CD8-positive, alpha-beta memory T cell (primary cell): Measurements from ENCODE around the gene ITCH. TPM values are rescaled to one million over a fixed set of nuclear protein-coding genes. Genes with fewer than 3 reads are reported as not detected.
"Not testable (repeated sequence)": the region's sequence is repeated elsewhere in the genome, so short reads cannot be mapped to it uniquely, and the experiment has no call there.

Source experiments
- CTCF ChIA-PET: fragments of 350-600 bp; sonication (Branson Sonifier 250); formaldehyde crosslinking; loops from one replicate; lab custom pipeline; 2021; ENCODE audit warnings: antibody characterized with exemption; lab: Charles Lee
- POLR2A ChIA-PET: fragments of 350-600 bp; sonication (Branson Sonifier 250); formaldehyde crosslinking; loops from one replicate; lab custom pipeline; 2021; ENCODE audit warnings: antibody characterized with exemption; lab: Charles Lee
- DNase-seq, 5 donors: peaks; one replicate each; pipeline versions ENCODE4 v3.0.0 to v3.0.0-alpha.2; 2020 to 2022; ENCODE audit warnings: mixed read lengths in 1 of 5
- H3K27ac ChIP-seq: one replicate; pipeline ENCODE4 v1.7.0; 2013; ENCODE audit warnings: low read depth, mild to moderate bottlenecking, low read length, moderate library complexity
- H3K27me3 ChIP-seq: 2 replicates; pipeline ENCODE4 v1.7.0; 2013; ENCODE audit warnings: low read length, mild to moderate bottlenecking; ENCODE audit not compliant: insufficient read depth, poor library complexity, severe bottlenecking
- H3K36me3 ChIP-seq: 2 replicates; pipeline ENCODE4 v1.7.0; 2013; ENCODE audit warnings: mild to moderate bottlenecking, low read length, moderate library complexity; ENCODE audit not compliant: insufficient read depth
- H3K4me1 ChIP-seq: 2 replicates; pipeline ENCODE4 v1.7.0; 2013; ENCODE audit warnings: mild to moderate bottlenecking, low read length, moderate library complexity; ENCODE audit not compliant: insufficient read depth
- H3K4me3 ChIP-seq: 2 replicates; pipeline ENCODE4 v1.7.0; 2013; ENCODE audit warnings: mild to moderate bottlenecking, low read length
- H3K9me3 ChIP-seq: 2 replicates; pipeline ENCODE4 v1.7.0; 2013; ENCODE audit warnings: mild to moderate bottlenecking, low read length
- H3K27ac Mint-ChIP-seq, 8 donors: one replicate each; pipeline ENCODE4 v1.8.0; 2020 to 2021; ENCODE audit warnings: mixed read lengths in 8 of 8, mild to moderate bottlenecking in 6 of 8, inconsistent platforms in 3 of 8, moderate library complexity in 3 of 8
- H3K27me3 Mint-ChIP-seq, 2 donors: one replicate each; pipeline ENCODE4 v1.8.0; 2020 to 2021; ENCODE audit warnings: mixed read lengths in 2 of 2, mild to moderate bottlenecking in 1 of 2, moderate library complexity in 1 of 2
- H3K36me3 Mint-ChIP-seq, 3 donors: one replicate each; pipeline ENCODE4 v1.8.0; 2020 to 2021; ENCODE audit warnings: mixed read lengths in 3 of 3, inconsistent platforms in 1 of 3, mild to moderate bottlenecking in 1 of 3
- H3K4me1 Mint-ChIP-seq, 3 donors: one replicate each; pipeline ENCODE4 v1.8.0; 2020 to 2021; ENCODE audit warnings: mixed read lengths in 3 of 3, inconsistent platforms in 1 of 3, mild to moderate bottlenecking in 1 of 3
- H3K4me3 Mint-ChIP-seq, 7 donors: one replicate each; pipeline ENCODE4 v1.8.0; 2020 to 2021; ENCODE audit warnings: mixed read lengths in 7 of 7, mild to moderate bottlenecking in 6 of 7, moderate library complexity in 4 of 7, inconsistent platforms in 2 of 7
- H3K9me3 Mint-ChIP-seq, 5 donors: one replicate each; pipeline ENCODE4 v1.8.0; 2020 to 2022; ENCODE audit warnings: mixed read lengths in 5 of 5, mild to moderate bottlenecking in 3 of 5, moderate library complexity in 2 of 5, inconsistent platforms in 1 of 5
- polyA plus RNA-seq: library from polyadenylated mRNA; unstranded; fragments of 300-500 nt; fragmentation: Illumina TruSeq; gene quantifications from one replicate; pipeline ENCODE4 v1.2.3, GENCODE V29; 2021
- total RNA-seq, 2 experiments: library from RNA; stranded (reverse); gene quantifications; one replicate each; pipeline ENCODE4 v1.2.3, GENCODE V29; 2021

Gene ITCH
- total and polyA plus RNA-seq, 3 experiments from 2014 or later = 38.0 to 51.7 (median 45.6) TPM

DNA sequence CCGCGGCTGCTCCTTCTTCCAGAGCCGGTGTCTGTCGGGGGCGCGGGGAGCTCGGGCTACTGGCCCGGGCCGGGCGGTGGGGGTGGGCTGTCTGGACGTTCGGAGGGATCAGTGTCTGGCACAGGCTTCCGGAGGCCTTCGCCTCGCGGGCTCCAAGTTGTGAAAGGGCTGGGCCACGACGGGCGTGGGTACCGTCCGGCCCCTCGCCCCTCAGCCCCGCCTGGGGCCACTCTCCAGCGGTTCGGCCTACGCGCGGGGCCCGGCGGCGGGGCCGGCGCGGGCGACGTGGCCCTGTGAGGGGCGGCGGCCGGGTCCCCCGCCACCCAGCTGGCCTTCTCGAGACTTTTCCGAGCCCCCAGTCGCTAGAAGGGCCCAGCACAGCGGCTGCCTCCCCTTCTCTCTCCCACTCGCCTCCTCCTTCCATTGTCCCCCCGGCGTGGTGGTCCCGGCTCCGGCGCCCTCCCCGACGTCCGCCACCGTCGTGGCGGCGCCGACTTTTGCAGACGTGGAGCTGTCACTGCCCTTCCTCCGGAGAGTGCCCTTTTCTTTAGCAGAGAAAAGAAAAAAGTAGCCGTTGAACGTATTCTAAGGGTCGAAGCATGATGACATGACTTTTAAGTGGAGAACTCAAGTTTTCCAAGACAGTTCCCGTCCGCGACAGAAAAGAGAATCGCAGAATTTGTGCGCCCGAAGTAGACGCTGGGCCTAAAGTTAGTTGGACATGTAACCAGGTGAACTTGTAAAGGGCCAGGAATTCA lies 571 bp downstream of the ITCH start:
- H3K27ac ChIP-seq = peak overlapping the region; percentile 87
- peaks cover 42 to 56% (median 53%) of the 10 kb centered on the region in 3 donors for H3K4me1 Mint-ChIP-seq
- peak overlapping the region; percentile 72 for H3K4me3 ChIP-seq
- peaks cover 0 to 1% of the 10 kb centered on the region in 2 donors for H3K27me3 Mint-ChIP-seq
- CTCF ChIA-PET = interaction anchor here (1.1 to 2.9 kb wide), 2 partner anchors 51 to 124 kb away, joined by 3 to 22 read pairs; no protein-coding TSS in a partner anchor
- no peak for DNase-seq
- no peaks in the 10 kb centered on the region for H3K27me3 ChIP-seq
- peak overlapping the region; percentile 93 to 100 (median 99) for H3K4me3 Mint-ChIP-seq
- H3K9me3 Mint-ChIP-seq = no peaks in the 10 kb centered on the region
- POLR2A ChIA-PET = interaction anchor here (0.6 to 2.1 kb wide), 4 partner anchors 105 to 1591 kb away, joined by 3 to 6 read pairs (median 3); partner anchors contain the start of genes MAP1LC3A and SCAND1
- H3K27ac Mint-ChIP-seq = peak overlapping the region; percentile 86 to 100 (median 100)
- no peaks in the 10 kb centered on the region for H3K36me3 ChIP-seq
- no peaks in the 10 kb centered on the region for H3K9me3 ChIP-seq
- peaks cover 7 to 19% (median 7%) of the 10 kb centered on the region in 3 donors for H3K36me3 Mint-ChIP-seq
- peaks cover 49% of the 10 kb centered on the region for H3K4me1 ChIP-seq

DNA sequence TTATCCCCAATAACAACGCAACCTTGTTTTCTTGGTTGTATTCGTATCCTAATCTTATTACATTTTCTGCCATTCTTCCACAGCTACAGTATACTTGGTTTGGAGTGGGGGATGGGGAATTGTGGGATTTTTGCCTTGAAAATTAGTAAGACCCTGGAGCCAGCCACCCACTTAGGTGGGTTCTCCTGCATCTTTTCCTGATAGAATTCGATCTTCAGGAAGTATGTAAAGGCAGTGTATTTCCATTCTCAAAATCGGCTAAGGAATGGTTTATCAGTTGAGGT lies 1.1 kb downstream of the ITCH start:
- Mint-ChIP-seq H3K27ac (peak overlapping the region; percentile 71 to 96 (median 90)), H3K27me3 (peaks cover 0 to 1% of the 10 kb centered on the region in 2 donors), H3K9me3 (no peaks in the 10 kb centered on the region), H3K4me3 (peak overlapping the region; percentile 86 to 100 (median 97)), H3K36me3 (peaks cover 7 to 22% (median 7%) of the 10 kb centered on the region in 3 donors), H3K4me1 (peaks cover 47 to 61% (median 58%) of the 10 kb centered on the region in 3 donors)
- DNase-seq = no peak
- H3K27me3 ChIP-seq = no peaks in the 10 kb centered on the region
- H3K4me3 ChIP-seq = peak overlapping the region; percentile 72
- CTCF ChIA-PET = interaction anchor here (1.1 to 2.9 kb wide), 2 partner anchors 52 to 123 kb away, joined by 3 to 22 read pairs; no protein-coding TSS in a partner anchor
- no peaks in the 10 kb centered on the region for H3K9me3 ChIP-seq
- peaks cover 54% of the 10 kb centered on the region for H3K4me1 ChIP-seq
- H3K36me3 ChIP-seq = no peaks in the 10 kb centered on the region
- POLR2A ChIA-PET = interaction anchor here (2.1 kb wide), 1 partner anchor 1590 kb away, joined by 6 read pairs; the partner anchor contains the start of gene SCAND1
- peak overlapping the region; percentile 87 for H3K27ac ChIP-seq

DNA sequence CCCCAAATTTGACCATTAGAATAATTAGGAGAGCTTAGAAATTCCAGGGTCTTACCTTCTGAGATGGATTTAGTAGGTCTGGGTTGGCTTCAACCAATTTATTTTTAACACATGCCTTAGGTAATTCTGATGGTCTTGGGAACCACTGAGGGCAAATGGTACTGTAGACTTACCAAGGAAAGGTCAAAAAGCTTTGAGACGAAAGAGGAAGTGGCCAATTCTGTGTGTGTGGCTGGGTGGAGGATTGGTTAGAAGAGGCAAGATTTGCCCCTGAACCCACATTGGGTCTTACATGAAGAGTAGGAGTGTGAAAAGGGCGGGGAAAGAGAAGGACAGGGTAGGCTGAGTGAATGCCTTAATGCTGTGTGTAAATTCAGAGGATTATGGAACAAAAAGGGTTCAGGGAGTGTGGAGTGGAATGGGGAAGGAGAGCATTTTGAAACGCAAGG lies 2.7 kb downstream of the ITCH start:
- peaks cover 59 to 72% (median 72%) of the 10 kb centered on the region in 3 donors for H3K4me1 Mint-ChIP-seq
- no peak overlapping the region for H3K4me3 ChIP-seq
- peaks cover 0 to 3% of the 10 kb centered on the region in 2 donors for H3K27me3 Mint-ChIP-seq
- peaks cover 15 to 37% (median 15%) of the 10 kb centered on the region in 3 donors for H3K36me3 Mint-ChIP-seq
- H3K4me1 ChIP-seq = peaks cover 55% of the 10 kb centered on the region
- H3K4me3 Mint-ChIP-seq = peak overlapping the region; percentile 41 to 100 (median 97)
- no peaks in the 10 kb centered on the region for H3K9me3 Mint-ChIP-seq
- H3K9me3 ChIP-seq = no peaks in the 10 kb centered on the region
- no peak overlapping the region for H3K27ac ChIP-seq
- peak in 2 of 5 donors; percentile 2 to 30 for DNase-seq
- no peaks in the 10 kb centered on the region for H3K36me3 ChIP-seq
- CTCF ChIA-PET = interaction anchor here (2.0 kb wide), 1 partner anchor 53 kb away, joined by 7 read pairs; no protein-coding TSS in a partner anchor
- POLR2A ChIA-PET = interaction anchor here (1.2 kb wide), 1 partner anchor 150 kb away, joined by 7 read pairs; the partner anchor contains the start of gene DYNLRB1
- H3K27me3 ChIP-seq = no peaks in the 10 kb centered on the region
- peak overlapping the region; percentile 20 to 97 (median 88) for H3K27ac Mint-ChIP-seq

DNA sequence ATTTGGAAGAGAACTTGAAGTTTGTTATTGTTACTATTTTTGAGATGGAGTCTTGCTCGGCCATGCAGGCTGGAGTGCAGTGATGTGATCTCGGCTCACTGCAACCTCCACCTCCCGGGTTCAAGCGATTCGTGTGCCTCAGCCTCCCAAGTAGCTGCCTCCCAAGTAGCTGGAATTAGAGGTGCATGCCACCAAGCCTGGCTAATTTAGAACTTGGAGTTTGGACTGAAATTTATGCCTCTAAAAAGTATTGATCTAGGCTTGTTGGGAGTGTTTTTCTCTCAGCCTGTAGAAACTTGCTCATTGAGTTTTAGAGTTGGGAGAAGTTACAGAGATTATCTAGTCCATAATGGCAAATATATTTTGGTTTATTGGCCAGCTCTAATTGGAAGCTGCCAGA lies 4.1 kb downstream of the ITCH start:
- Mint-ChIP-seq H3K9me3 (no peaks in the 10 kb centered on the region), H3K4me3 (peak overlapping the region; percentile 34 to 86 (median 65)), H3K4me1 (peaks cover 61 to 76% (median 72%) of the 10 kb centered on the region in 3 donors), H3K27ac (peak overlapping the region; percentile 45 to 97 (median 90)), H3K27me3 (peaks cover 0 to 3% of the 10 kb centered on the region in 2 donors), H3K36me3 (peaks cover 15 to 43% (median 17%) of the 10 kb centered on the region in 3 donors)
- H3K4me3 ChIP-seq = no peak overlapping the region
- POLR2A ChIA-PET = no interaction called here
- DNase-seq = no peak
- no peaks in the 10 kb centered on the region for H3K36me3 ChIP-seq
- peaks cover 55% of the 10 kb centered on the region for H3K4me1 ChIP-seq
- CTCF ChIA-PET = no interaction called here
- H3K27me3 ChIP-seq = no peaks in the 10 kb centered on the region
- no peaks in the 10 kb centered on the region for H3K9me3 ChIP-seq
- H3K27ac ChIP-seq = no peak overlapping the region

DNA sequence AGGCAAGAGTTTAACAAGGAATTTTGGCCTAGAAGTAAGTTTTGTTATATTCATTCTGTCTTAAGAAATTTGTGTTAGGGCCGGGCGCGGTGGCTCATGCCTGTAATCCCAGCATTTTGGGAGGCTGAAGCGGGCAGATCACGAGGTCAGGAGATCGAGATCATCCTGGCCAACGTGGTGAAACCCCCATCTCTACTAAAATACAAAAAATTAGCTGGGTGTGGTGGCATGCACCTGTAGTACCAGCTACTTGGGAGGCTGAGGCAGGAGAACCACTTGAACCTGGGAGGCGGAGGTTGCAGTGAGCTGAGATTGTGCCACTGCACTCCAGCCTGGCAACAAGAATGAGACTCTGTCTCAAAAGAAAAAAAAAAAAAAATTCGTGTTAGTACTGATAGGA lies 4.8 kb downstream of the ITCH start:
- DNase-seq, H3K9me3 ChIP-seq, H3K9me3 Mint-ChIP-seq, H3K27ac ChIP-seq, H3K4me3 ChIP-seq, H3K27me3 ChIP-seq, POLR2A ChIA-PET, H3K27me3 Mint-ChIP-seq, CTCF ChIA-PET, H3K36me3 ChIP-seq: not testable (repeated sequence)
- peaks cover 50% of the 10 kb centered on the region for H3K4me1 ChIP-seq
- Mint-ChIP-seq H3K4me3 (peak overlapping the region; percentile 27 to 86 (median 43)), H3K36me3 (peaks cover 15 to 46% (median 17%) of the 10 kb centered on the region in 3 donors), H3K4me1 (peaks cover 57 to 74% (median 67%) of the 10 kb centered on the region in 3 donors), H3K27ac (peak overlapping the region; percentile 45 to 97 (median 90))

DNA sequence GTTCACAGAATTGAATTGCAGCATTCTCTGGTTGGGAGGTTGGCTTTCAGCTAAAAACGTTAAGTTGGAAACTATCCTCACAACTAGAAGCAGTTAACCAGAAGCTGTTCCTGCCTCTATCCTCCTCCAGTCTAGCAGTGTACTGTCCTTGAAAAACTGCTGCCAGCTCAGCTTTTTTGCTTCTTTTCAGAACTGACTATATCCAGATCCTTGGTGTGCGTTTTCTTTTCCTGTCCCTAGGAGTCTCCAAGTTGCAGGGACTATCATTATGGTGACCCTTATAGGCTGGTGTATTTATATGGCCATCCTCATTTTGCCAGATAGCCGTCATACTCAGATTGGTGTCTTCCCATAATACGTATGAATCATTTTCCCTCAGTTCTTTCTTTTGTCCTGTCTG lies 5.5 kb downstream of the ITCH start:
- Histone ChIP-seq H3K4me1 (peaks cover 49% of the 10 kb centered on the region), H3K9me3 (no peaks in the 10 kb centered on the region), H3K4me3 (no peak overlapping the region), H3K27me3 (no peaks in the 10 kb centered on the region), H3K36me3 (no peaks in the 10 kb centered on the region), H3K27ac (peak overlapping the region; percentile 19)
- no peak for DNase-seq
- H3K9me3 Mint-ChIP-seq = no peaks in the 10 kb centered on the region
- ChIA-PET POLR2A (no interaction called here), CTCF (no interaction called here)
- H3K27ac Mint-ChIP-seq = peak overlapping the region; percentile 29 to 97 (median 94)
- peak overlapping the region; percentile 17 to 86 (median 60) for H3K4me3 Mint-ChIP-seq
- peaks cover 55 to 73% (median 66%) of the 10 kb centered on the region in 3 donors for H3K4me1 Mint-ChIP-seq
- peaks cover 12 to 46% (median 17%) of the 10 kb centered on the region in 3 donors for H3K36me3 Mint-ChIP-seq
- H3K27me3 Mint-ChIP-seq = peaks cover 0 to 3% of the 10 kb centered on the region in 2 donors

GRCh38 chr20:34369265-34369664 lies 6.2 kb downstream of the ITCH start:
- peaks cover 0 to 3% of the 10 kb centered on the region in 2 donors for H3K27me3 Mint-ChIP-seq
- DNase-seq = peak in 2 of 5 donors; percentile 29 to 56
- H3K36me3 ChIP-seq = no peaks in the 10 kb centered on the region
- no peak overlapping the region for H3K4me3 ChIP-seq
- H3K27ac Mint-ChIP-seq = peak overlapping the region; percentile 65 to 97 (median 94)
- peaks cover 52 to 71% (median 68%) of the 10 kb centered on the region in 3 donors for H3K4me1 Mint-ChIP-seq
- H3K9me3 ChIP-seq = no peaks in the 10 kb centered on the region
- peak overlapping the region; percentile 19 for H3K27ac ChIP-seq
- CTCF ChIA-PET = no interaction called here
- H3K4me1 ChIP-seq = peaks cover 45% of the 10 kb centered on the region
- H3K9me3 Mint-ChIP-seq = no peaks in the 10 kb centered on the region
- peak overlapping the region; percentile 17 to 86 (median 60) for H3K4me3 Mint-ChIP-seq
- peaks cover 12 to 44% (median 18%) of the 10 kb centered on the region in 3 donors for H3K36me3 Mint-ChIP-seq
- no peaks in the 10 kb centered on the region for H3K27me3 ChIP-seq
- POLR2A ChIA-PET = no interaction called here
